Left cardiac atrium (tissue), 4 donors: Measurements from ENCODE around the gene PAQR8. TPM values are rescaled to one million over a fixed set of nuclear protein-coding genes. Genes with fewer than 3 reads are reported as not detected.

Source experiments
- ATAC-seq, 2 donors: fragments of 200-7000 bp; cut with Tn5 transposase; one replicate each; pipeline ENCODE4 v1.9.1; 2020; ENCODE audit warnings: mild to moderate bottlenecking in 2 of 2, moderate library complexity in 2 of 2
- DNase-seq: peaks from one replicate; pipeline ENCODE4 v3.0.0-alpha.2; 2020
- intact Hi-C, 2 donors: fragments of 100-400 bp; cut with DNase I; formaldehyde crosslinking; loops; one replicate each; pipeline versions ENCODE4 v1.14.1 to v1.15.1; 2022 to 2023
- long read RNA-seq: library from polyadenylated mRNA; unstranded; transcript quantifications from one replicate; pipeline ENCODE4 v2.0.0, GENCODE V29; 2021
- total RNA-seq, 2 donors: library from RNA; stranded (reverse); fragmentation: NEBNext Ultra II Directional; extraction: Animal tissue kit (Norgen Biotek cat#: 25700); gene quantifications; one replicate each; pipeline ENCODE4 v1.2.1, GENCODE V29; 2021
- donor health status: DM: no; HTN: yes; CAD: no.
- donor health status: DM: no; HTN: yes; CAD: no; lungs with severe emphysema.
- donor health status: DM: yes; HTN: yes; CAD: no.
- donor health status: Dilated cardiomyopathy.

PAQR8 gene, protein sequence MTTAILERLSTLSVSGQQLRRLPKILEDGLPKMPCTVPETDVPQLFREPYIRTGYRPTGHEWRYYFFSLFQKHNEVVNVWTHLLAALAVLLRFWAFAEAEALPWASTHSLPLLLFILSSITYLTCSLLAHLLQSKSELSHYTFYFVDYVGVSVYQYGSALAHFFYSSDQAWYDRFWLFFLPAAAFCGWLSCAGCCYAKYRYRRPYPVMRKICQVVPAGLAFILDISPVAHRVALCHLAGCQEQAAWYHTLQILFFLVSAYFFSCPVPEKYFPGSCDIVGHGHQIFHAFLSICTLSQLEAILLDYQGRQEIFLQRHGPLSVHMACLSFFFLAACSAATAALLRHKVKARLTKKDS
- 1 to 10 TPM; 3.0 to 3.9 TPM for total RNA-seq
- long read RNA-seq, full-length matches to known transcripts, result 2 of 2 reads
- long read RNA-seq, partial matches to known transcripts, result 0 of 2 reads
- long read RNA-seq, other reads (novel, unspliced or antisense), result 0 of 2 reads

DNA sequence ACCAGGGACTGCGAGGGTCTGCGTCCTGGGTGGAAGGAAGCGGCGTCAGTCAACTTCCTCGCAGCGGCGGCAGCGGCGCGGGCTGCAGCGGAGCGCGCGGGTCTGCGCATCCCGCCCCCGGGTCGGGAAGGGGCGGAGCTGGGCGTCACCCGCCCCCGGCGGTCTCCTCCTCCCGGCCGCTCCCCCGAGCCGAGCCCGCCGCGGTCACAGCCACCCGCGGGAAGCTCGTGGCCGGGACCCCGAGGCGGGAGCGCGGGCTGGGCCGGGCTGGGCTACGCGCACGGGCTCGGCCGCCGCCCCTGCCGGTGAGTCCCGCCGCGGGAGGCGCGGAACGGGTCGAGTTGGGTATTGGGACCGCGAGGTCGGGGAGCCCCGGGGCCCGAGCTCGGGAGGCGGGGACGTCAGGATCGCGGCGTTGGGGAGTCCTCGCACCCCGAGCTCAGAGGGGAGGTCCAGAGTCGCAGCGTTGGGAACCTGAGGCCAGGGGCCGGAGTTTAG lies at the start of gene PAQR8:
Gene PAQR8, plus strand, starts transcription at position 207 of the 498 bp plus-strand sequence. CDS start 41,063 bp downstream, outside the sequence.
- DNase-seq, result peak; percentile 87
- intact Hi-C loops, result loop anchor here in 1 of 2 donors (5.0 kb wide), 1 partner anchor 60 kb away; no protein-coding TSS in a partner anchor
- ATAC-seq, result peak; percentile 98 to 99

DNA sequence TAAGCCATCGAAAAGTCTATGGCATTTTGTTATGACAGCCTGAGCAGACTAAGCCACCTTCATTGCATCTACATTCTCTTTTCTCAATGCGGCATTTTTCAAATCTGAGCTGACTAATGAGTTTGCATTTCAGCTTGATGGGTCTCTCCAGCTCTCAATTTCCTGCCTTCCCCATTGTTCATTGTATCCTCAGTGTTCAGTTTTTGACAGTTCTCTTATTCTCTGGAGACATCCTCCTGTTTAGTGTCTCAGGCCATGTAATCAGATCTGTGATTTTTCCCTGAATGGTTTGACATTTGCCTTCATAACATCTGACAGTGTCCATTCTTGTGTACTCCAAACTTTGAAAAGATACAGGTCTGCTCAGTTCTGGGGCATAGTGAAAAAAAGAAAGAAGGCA lies 49.5 kb upstream of the PAQR8 start:
- DNase-seq (no peak), ATAC-seq (no peak)
- intact Hi-C loops, result no loop called here

DNA sequence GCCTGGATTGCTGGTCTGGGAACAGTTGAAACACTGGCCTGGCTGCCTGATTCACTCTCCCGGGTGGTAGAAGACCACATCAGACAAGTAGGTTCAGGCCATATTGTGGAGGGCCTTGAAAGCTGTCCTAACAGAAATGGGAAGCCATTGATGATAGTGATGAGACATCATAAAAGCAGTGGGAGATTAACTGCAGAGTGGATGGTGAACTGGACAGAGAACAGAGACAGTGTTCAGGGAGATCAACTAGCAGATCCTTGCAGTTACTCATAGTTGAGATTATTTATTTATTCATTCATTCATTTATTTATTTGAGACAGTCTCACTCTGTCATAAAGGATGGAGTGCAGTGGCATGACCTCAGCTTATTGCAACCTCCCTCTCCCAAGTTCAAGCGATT lies 47.2 kb upstream of the PAQR8 start:
- no peak for DNase-seq
- intact Hi-C loops, result no loop called here
- ATAC-seq, result no peak

DNA sequence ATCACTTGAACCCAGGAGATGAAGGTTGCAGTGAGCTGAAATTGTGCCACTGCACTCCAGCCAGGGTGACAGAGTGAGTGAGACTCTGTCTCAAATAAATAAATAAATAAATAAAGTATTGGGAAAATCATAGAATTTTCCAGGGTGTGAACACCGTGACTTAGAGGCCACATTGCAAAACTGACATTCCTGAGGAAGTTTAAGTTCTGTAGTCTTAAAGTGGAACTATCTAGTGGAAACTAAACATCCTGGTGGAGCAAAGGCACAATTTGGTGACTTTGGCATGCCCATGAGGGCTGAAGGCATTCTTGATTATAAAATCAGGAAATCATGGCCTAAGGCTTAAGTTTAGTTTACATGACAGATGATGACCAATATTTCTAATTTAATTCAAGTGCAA lies 44.7 kb upstream of the PAQR8 start:
- no peak for ATAC-seq
- intact Hi-C loops, result no loop called here

DNA sequence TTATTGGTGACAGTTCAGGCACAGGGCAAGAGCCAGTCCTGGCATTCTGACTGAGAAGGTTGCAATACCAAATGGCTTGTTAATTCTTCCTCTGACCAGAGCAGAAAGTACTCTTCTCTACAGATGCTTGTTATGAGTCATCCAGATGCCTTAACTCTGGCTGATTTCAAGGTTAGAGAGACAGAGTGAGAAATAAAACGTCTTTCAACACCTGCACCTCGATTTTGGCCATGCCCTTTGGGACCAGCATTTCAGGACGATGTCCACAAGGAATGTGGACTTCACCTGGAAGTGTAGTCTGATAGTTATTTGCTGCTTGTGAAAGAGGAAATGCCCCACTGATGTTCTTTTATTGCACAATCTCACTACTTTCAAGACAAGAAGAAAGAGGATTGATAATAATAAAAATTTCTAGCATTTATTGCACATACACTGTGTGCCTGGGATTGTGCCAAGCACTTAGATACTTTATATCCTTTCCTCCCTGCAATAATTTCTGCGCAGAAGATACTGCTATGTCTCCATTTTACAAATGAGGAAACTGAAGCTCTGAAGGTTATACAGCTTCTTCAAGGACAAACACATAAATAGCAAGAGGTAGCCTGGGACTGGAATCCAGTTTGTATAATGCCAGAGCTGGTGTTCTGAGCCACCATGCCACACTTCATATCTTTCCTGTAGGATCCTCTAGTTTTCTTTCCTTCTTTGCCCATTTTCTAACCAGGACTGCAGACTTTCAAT lies 43.9 kb upstream of the PAQR8 start:
- intact Hi-C loops, result no loop called here
- DNase-seq (no peak), ATAC-seq (peak in 1 of 2 donors; percentile 80)

More for the DNA sequence above, 44.7 kb upstream of the PAQR8 start:
- no peak for DNase-seq

DNA sequence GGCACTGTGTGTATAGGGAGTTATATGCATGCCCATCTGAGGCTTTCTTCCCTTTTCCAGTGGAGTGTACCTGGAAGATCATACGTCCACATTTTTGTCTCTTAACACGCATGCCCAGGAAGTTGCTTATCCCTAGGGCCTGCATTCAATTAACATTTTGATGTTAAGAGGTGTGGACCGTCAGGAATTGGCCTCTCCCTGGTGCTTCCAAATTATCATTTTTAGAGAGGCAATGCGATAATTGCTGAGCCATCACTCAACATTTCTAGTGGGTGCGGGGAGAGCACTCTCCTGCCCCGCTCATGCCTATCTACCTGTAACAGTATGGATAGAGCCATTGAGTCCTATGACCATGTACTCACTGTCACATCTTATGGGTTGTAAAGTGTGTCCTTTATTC lies 37.8 kb upstream of the PAQR8 start:
- ATAC-seq (no peak), DNase-seq (no peak)
- intact Hi-C loops, result no loop called here

DNA sequence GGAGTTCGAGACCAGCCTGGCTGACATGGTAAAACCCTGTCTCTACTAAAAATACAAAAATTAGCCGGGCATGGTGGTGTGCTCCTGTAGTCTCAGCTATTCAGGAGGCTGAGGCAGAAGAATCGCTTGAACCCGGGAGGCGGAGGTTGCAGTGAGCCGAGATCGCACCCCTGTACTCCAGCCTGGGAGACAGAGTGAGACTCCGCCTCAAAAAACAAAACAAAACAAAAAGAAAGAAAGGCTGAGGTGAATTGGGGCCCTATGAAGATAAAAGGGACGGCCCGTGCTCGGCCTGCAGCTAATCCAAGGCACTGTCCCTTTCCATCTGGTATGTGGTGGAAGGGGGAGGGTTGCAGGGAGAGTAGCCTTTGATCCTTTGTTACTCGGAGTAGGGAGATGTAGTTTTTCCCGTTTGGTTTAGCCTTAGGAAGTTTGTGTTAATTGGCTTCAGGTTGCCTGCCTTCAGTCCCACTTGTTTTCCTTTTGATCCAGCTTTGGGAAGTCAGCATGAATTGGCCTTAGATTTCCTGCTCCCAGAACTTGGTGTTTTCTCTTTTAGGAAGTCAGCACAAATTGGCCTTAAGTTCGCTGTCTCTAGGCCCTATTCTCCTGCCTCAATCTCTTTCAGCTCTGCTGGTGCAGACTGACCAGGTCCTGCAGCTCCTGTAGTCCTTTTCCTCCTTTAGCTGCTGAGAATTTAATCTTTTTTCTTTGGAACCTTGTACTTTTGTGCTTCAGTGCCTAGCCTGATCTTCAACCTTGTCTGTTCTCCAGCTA lies 36.1 kb upstream of the PAQR8 start:
- no peak for ATAC-seq
- intact Hi-C loops, result no loop called here
- no peak for DNase-seq

DNA sequence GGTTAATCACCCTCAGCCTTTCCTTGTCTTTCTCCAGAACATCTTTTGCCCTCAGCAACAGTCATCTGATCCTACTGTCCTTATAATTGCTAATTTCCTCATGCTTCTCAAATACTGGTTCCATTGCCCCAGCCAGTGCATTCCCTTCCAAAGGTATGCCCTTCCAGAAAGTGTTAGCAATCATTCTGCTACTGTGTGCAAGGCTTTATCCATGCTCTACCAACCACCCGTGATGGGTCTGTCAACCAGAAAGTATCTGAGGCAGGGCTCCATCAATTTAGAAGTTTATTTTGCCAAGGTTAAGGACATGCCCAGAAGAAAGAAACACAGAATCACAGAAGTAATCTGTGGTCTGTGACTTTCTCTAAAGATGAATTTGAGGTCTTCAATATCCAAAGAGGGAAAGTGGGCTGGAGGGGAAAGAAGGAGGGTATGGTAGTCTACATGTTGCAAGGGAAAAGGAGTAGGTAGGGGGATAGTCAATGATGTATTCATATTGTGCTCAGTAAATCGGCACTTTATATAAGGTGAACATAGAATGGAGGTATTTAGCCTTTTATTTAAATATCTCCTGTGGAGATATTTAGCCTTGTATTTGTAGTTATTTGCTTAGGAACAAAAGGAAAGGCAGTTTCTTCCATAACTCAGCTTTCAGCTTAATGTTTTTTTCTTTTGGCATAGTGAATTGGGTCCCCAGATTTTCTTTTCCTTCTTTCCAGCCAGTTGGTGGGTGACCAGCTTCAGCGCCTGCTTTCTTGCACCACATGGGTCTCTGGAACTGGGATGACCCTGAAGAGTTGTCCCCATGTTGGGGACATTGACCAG lies 35.2 kb upstream of the PAQR8 start:
- no peak for DNase-seq
- ATAC-seq, result no peak
- intact Hi-C loops, result no loop called here

DNA sequence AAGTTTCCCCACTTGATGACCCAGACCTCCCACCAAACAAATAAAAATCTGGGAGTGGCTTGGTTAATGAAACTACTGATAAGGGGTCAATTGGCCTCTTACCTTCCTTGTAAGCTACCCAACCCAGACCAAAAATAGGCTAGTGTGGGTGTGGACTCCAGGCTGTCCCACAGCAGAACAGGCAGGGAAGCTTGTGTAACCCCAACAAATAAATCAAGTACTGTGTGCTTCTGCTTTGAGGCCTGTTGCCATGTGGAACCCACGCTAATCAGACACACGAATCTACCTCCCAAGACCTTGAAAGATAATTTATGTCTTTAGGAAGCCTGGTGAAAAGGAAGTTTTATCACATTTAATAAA lies 33.7 kb upstream of the PAQR8 start:
- no peak for DNase-seq
- ATAC-seq, result no peak
- intact Hi-C loops, result no loop called here

DNA sequence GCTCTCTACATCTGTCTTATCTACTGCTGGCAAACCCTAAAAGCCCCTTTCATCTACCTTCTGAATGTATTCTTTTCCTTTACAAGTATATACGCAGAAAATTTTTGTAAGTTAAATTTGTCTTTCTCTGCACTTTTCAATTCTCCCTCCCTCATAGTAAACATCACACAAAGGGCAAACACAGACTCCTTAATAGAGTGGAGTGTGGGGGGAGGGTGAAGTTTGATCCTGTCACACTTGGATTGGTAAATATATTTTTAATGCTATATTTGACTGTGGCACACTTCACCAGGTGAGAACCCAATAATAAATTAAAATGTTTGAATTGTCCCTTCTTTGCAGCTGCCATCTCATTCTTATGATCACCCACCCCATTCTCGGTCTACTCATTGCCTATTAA lies 33.2 kb upstream of the PAQR8 start:
- ATAC-seq (no peak), DNase-seq (no peak)
- intact Hi-C loops, result no loop called here

DNA sequence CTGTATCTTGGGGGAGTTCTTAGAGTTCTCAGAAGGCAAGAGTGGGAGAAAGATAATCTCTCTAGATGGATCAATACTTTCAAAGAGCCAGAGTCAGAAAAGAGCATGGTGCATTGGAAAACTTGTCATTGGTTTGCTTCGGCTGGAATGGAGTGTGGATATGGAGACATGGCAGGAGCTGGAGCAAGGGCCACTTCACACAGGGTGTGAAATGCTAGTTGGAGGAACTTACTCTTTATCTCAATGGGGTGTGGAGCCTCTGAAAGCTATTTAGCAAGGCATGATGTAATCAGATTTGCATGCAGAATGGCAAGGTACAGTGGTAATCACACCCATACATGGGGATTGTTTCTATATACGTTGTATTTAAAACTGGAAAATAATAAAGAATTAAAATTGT lies 31.5 kb upstream of the PAQR8 start:
- DNase-seq, result no peak
- peak; percentile 67 to 77 for ATAC-seq
- intact Hi-C loops, result no loop called here

DNA sequence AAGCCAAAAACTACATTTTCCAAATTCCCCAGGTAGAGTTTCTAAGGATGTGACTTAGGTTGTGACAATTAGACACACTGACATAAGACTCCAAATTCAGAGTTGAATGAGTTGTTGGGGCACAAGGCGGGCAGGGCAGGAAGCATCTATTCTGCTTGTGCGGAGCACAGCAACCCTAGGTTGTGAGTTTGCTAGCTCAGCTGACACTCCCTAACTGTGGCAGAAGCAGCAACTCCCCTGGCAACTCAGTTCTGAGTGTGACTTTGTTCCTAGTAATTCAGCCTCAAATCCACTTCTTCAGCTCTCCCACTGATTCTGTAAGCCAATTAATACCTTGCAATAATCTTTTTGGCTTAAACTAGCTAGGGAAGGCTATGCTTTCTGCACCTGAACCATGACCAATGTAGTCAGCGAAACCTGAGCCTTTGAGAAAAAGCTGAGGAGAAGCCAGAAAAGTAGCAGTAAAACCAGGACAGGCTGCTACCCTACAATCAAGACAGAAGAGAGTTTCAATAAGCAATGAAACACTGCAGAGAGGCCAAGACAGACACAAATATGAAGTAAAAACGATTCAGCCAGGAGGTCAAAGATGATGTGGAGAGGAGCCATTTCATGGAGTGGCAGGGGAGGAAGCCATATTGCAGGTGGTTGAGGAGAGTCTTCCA lies 30.0 kb upstream of the PAQR8 start:
- DNase-seq (no peak), ATAC-seq (no peak)
- intact Hi-C loops, result no loop called here

DNA sequence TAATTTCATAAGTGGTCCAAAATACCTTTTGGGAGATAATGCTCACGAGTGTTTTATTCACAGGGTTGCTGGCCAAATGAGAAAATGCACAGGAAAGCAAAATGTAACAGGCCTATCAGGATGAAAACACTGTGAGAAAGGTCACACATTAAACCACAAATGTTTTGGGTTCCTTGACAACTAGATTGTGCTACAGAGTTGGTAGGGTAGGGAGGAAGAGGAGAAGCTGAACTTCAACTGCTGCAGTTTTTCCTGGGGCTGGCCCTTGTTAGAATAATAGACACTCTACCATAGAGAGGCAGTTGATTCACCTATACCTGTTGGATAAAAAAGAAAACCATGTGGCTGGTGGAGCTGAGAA lies 28.1 kb upstream of the PAQR8 start:
- intact Hi-C loops, result no loop called here
- peak in 1 of 2 donors; percentile 41 for ATAC-seq

DNA sequence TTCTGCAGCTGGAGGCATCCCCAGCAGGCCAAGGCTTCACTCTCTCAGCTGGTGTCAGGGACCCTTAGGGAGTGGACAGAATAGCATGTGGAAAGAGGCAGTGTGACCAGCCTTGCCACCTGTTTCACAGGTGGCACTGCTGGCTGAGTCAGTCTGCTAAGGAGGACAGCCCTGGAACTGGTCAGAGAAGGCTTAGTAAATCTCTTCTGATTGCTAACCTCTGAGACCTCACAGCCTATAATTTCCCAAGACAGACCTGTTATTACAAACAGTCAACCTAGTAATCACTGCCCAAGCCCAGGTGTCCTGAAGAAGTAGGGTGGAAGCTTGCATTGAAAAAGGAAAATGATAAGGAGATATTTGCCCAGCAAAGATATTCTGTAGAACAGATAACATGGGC lies 26.4 kb upstream of the PAQR8 start:
- intact Hi-C loops, result no loop called here
- ATAC-seq, result no peak
- no peak for DNase-seq

More for the DNA sequence above, 28.1 kb upstream of the PAQR8 start:
- DNase-seq, result no peak

DNA sequence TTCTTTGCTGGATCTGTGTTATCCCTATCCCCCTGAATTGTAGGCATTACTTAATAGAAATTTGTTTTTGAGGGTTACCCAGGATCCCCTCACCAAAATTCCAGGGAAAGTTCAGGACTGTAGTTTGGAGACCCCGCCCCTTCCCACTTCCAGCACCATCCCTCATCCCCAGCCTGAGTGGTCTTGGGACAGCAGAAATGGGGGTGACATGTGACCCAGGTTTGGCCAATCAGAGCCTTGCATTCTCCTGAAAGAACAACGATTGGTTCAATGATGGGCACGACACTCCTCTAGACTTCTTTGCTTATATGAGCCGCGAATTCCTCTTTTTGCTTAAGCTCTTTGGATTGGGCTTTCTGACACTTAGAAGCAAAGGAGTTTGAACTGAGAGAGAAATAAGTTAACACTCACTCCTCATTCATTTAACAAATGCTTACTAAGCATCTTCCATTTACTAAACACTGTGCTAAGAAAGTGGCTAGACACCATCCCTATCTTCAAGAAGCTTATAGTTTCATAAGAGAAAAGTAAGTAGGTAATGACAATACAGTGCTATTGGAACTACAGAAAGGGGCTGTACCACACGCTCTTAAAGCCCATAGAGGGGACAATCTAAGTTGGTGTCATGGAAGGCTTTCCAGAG lies 24.9 kb upstream of the PAQR8 start:
- ATAC-seq (no peak), DNase-seq (no peak)
- intact Hi-C loops, result no loop called here

DNA sequence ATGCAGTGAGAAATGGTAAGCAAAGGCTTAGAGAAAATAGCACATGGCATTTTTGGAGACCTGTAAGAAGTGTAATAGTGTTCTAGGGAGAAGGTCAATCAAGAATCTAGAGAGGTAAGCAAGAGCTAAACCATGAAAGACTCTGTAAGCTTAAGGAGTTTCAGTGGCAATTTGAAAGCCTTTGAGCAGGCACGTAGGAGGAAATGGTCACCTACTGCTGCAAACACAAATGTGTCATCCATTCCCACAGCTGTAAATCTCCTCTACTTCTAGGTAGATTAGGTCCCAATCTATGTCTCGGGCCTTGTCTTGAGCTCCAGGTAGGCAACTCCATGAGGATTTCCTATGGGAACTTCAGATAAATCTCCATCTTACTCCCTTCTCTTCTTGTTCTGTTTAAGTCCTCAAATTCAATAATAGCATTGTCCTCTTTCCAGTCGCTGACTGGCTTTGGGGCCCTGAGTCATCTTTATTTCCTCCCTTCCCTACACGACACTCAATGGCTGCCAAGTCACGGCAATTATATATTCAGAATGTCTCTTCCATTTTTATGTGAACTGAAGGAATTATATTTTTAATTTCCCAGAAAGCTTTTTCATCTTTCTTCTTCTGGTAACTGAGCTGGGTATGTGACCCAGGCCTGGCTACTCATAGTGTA lies 24.2 kb upstream of the PAQR8 start:
- intact Hi-C loops, result no loop called here
- DNase-seq (no peak), ATAC-seq (no peak)

DNA sequence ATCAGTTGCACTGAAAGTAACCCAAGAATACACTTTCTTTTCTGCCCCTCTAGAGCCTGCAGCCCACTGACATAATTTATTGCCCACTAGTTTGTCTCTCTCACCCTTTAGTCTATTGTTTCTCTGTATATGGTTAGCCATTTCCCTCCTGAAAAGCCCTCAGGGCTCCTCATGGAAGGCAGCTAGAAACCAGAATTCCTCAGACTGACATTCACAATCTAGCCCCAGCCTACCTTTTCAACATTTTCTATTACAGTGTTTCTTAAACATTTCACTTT lies 21.4 kb upstream of the PAQR8 start:
- intact Hi-C loops, result no loop called here
- ATAC-seq (no peak), DNase-seq (no peak)
